Suppressor macrophage treated with lipopolysaccharide for 1 hour (primary cell): ENCODE data around the gene SYNE2.

Experiments
- DNase-seq, 3 donors: peaks; one replicate each; pipeline ENCODE4 v3.0.0-alpha.2; 2020 to 2022

The SYNE2 gene

GRCh38 chr14:64232095-64232838 lies 379.5 kb downstream of the SYNE2 start:
- peak in 1 of 3 donors; percentile 2 for DNase-seq

GRCh38 chr14:64232944-64233343 lies 380.1 kb downstream of the SYNE2 start:
- no peak for DNase-seq

GRCh38 chr14:64233531-64234190 lies 380.9 kb downstream of the SYNE2 start:
- no peak for DNase-seq

- DNase-seq: no peak
Measured at GRCh38 chr14:64234877-64235651, 382.3 kb downstream of the SYNE2 start.

- DNase-seq: no peak
Measured at GRCh38 chr14:64235652-64236640, 383.1 kb downstream of the SYNE2 start.

GRCh38 chr14:64238049-64238448 lies 385.2 kb downstream of the SYNE2 start:
- DNase-seq: no peak

- no peak for DNase-seq
Measured at GRCh38 chr14:64238631-64239030, 385.8 kb downstream of the SYNE2 start.

- DNase-seq: no peak
Measured at GRCh38 chr14:64244279-64244678, 391.5 kb downstream of the SYNE2 start.

GRCh38 chr14:64245491-64245890 lies 392.7 kb downstream of the SYNE2 start:
- no peak for DNase-seq

GRCh38 chr14:64246688-64247087 lies 393.9 kb downstream of the SYNE2 start:
- DNase-seq: no peak

- DNase-seq: no peak
Measured at GRCh38 chr14:64247195-64247594, 394.4 kb downstream of the SYNE2 start.

GRCh38 chr14:64248689-64249088 lies 395.9 kb downstream of the SYNE2 start:
- DNase-seq: no peak

- no peak for DNase-seq
Measured at GRCh38 chr14:64249363-64249762, 396.6 kb downstream of the SYNE2 start.

GRCh38 chr14:64253672-64254071 lies 400.9 kb downstream of the SYNE2 start:
- no peak for DNase-seq

- no peak for DNase-seq
Measured at GRCh38 chr14:64255756-64256155, 403.0 kb downstream of the SYNE2 start.

GRCh38 chr14:64260418-64260817 lies 407.6 kb downstream of the SYNE2 start:
- DNase-seq: no peak

- peak in 1 of 3 donors; percentile 6 for DNase-seq
Measured at GRCh38 chr14:64265222-64265621, 412.4 kb downstream of the SYNE2 start.

GRCh38 chr14:64266239-64266638 lies 413.4 kb downstream of the SYNE2 start:
- peak; percentile 1 to 35 (median 24) for DNase-seq

- no peak for DNase-seq
Measured at GRCh38 chr14:64272019-64272418, 419.2 kb downstream of the SYNE2 start.
